GM19043 (cell line): ENCODE measurements around the gene RPS6KL1.
"Not testable (repeated sequence)": the region's sequence is repeated elsewhere in the genome, so short reads cannot be mapped to it uniquely, and the experiment has no call there.

ENCODE experiments used
- ATAC-seq: cut with Tn5 transposase; IDR thresholded peaks from one replicate; pipeline ENCODE4 v1.9.1; 2021; ENCODE audit warnings: low read depth; ENCODE audit not compliant: unreplicated experiment

The RPS6KL1 gene

DNA sequence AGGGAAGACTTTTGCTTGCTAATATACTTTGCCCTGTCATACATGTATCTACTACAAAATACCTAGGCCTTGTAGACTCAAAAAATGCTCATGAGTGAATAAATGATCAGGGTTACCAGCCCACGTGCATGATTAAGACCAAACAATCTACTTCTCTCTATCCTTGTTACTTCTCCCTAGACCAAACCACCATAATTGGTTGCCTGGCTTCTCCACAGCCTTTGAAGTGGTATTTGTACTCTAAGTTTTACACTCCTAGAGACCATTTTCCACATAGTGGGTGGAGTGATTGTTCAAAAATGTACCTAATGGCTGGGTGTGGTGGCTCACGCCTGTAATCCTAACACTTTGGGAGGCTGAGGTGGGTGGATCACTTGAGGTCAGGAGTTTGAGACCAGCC lies 14.1 kb upstream of the RPS6KL1 start:
- ATAC-seq = no peak

DNA sequence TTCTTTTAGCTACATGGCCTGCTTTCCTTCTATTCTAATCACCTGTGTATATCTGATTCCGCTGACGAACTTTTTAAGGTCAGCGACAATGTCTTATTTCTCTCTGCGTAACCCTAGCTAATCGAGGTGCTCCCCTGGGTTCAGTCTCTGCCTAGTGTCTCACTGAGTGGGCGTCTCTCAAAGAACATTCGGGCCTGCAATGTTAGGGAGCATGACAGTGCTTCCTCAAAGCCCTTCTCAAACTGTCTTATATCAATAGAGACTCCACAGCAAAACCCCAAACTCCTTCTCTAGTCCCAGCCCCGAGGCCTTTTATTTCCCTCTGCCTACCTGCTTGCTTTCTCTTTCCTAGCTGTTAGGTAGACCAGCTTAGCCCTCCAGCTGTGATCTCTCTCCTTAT lies 13.7 kb upstream of the RPS6KL1 start:
- no peak for ATAC-seq

DNA sequence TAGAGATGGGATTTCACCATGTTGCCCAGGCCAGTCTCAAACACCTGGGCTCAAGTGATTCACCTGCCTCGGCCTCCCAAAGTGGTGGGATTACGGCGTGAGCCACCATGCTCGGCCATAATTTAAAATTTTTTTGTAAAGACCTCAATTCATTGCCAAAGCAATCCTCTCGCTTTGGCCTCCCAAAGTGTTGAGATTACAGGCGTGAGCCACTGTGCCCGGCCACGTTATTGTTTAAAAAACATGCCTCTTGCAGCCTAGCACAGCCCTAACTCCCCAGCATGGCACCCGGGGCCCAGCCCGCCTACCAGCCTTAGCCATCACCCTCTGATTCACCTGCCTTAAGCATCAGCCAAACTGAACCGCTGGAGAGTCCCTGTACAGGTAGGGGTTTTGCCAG lies 13.1 kb upstream of the RPS6KL1 start:
- ATAC-seq = no peak

DNA sequence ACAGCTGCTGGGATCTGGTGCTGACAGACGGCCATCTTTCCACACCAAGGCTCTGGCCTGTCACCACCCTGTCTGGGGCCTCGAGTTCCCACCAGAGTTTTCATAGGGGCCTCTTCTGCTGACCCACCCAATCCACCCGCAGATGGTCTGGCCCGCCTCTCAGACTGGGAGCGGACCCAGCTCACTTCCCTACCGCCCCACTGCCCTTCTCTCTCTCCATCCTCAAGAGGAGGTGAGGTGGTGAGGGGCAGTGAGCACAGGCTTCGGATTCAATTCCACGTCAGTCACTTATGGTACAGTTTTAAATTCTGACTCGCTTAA lies 12.3 kb upstream of the RPS6KL1 start:
- no peak for ATAC-seq

DNA sequence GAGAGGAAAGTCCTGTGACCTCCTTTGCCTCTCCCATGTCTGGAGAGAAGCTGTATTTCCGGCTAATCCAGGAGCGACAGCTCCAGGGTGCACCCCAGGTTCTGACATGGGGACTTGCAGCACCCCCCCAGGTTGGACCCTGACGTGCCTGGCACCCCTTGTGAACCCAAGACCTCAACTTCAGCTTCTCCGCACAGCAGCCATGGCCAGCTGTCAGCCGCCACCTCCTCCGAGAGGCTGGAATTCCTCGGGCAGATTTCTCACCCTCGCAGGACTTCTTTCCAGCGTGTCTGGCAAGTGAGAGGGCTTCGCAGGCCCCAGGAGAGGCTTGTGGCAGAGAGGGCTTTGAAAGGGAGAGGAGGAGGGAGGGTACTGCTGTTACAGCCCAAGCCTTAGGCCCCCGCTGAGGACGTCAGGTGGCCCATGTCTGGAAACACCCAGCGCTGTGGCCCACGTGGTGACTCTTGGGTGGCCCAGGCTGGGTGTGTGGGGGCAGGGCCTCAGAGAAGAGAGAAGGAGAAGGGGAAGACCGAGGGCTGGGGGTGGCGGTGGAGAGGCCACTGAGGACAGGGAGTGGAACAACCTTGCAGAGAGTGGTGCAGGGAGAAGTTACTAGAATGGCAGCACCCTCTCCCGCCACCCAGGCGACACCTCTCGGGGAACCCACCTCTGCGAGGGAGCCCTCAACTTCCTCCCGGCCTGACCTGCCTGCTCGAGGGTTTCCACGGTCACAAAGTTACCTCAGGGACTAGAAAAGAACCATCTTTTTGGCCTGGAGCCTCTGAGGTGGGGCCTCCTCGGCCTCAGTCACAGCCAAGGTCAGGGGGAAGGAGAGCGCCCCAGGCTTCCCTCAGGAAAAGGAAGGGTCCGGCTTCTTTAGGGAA lies 11.7 kb upstream of the RPS6KL1 start:
- ATAC-seq = no peak

DNA sequence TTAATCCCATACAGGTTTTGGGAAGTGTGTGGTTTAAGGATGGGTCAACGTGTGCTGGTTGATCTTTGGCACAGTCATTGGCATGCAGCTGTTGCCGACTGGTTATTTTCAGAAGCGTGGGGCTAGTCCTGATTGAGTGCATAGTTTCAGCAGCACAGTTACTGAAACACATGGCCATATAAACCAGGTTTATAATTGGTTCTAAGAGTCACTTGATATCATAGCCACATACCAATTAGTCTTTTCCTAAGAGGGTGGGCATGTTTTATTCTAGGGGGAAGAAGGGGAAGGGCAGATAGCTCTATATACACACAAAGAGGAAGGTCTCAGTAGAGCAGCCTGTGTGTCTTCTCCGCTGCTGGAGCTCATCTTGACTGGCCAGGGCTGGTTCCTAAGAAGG lies 11.0 kb upstream of the RPS6KL1 start:
- ATAC-seq = no peak

DNA sequence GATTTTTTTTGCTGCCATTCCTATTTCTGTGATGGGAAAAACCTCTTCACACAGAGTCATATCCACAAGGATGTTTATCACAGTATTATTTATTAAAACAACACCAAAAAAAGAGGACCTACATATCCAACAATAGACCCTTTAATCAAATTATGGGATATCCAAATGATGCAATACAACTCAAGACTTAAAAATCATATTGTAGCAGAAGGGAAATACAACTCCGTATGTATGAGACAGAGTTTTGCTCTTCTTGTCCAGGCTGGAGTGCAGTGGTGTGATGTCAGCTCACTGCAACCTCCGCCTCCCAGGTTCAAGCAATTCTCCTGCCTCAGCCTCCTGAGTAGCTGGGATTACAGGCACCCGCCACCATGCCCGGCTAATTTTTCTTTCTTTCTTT lies 9.9 kb upstream of the RPS6KL1 start:
- ATAC-seq = not testable (repeated sequence)

DNA sequence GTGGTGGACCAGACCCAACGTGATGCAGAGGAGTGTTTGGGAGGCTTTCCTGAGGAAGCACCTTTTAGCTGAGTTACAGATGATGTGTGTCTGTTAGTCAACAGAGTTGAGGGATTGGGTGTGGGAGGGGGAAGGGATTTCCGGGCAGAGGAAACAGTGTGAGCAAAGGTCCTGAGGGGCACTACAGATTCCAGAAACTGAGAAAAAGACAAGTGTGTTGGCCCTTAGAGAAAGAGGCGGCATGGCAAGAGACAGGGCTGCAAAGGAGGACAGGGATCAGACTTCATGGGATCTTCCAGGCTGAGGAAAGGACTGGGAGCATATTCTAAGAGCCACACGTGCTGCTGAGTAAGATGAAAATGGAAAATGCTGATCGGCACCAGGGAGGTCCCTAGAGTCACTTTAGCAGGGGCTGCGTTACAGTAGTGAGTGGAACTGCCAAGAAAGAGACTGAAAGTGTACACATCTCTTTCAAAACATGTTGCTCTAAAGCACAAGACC lies 9.4 kb upstream of the RPS6KL1 start:
- ATAC-seq = no peak

DNA sequence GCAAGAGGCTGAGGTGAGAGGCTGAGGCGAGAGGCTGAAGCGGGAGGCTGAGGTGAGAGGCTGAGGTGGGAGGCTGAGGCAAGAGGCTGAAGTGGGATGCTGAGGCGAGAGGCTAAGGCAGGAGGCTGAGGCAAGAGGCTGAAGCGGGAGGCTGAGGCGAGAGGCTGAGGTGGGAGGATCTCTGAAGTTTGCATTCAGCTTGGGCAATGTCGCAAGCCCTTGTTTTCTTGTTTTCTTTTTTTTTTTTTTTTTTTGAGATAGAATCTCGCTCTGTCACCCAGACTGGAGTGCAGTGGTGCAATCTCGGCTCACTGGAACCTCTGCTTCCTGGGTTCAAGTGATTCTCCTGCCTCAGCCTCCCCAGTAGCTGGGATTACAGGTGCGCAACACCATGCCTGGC lies 8.7 kb upstream of the RPS6KL1 start:
- ATAC-seq = not testable (repeated sequence)

DNA sequence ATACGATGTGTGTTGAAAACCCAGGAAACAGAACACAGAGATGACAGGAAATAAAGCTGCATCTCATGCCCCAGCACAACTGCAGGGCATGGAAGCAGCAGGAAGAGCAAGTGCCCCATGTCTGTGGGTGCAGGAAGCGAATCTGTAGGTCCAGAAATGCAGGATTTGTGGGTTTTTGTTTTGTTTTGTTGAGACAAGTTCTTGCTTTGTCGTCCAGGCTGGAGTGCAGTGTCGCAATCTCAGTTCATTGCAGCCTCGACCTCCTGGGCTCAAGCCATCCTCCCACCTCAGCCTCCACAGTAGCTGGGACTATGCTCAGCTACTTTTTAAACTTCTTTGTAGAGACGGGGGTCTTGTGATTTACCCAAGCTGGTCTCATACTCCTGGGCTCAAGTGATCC lies 6.2 kb upstream of the RPS6KL1 start:
- no peak for ATAC-seq

DNA sequence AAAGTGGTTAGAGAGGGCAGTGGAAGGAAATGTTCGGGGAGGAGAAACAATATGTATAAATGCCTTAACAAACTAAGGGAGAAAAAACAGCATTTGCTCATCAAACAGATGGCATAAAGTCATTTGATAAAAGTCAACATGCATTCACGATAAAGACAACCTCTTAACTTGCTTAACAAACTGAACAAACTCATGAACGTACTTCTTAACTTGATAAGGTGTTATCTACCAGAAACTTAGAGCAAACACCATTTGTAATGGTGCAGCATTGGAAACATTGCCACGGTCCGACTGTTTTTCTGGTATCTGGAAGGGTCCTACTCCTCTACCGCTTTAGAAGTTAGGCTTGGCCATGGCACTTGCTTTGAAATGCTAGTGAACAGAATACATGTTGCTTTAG lies 4.2 kb upstream of the RPS6KL1 start:
- no peak for ATAC-seq

DNA sequence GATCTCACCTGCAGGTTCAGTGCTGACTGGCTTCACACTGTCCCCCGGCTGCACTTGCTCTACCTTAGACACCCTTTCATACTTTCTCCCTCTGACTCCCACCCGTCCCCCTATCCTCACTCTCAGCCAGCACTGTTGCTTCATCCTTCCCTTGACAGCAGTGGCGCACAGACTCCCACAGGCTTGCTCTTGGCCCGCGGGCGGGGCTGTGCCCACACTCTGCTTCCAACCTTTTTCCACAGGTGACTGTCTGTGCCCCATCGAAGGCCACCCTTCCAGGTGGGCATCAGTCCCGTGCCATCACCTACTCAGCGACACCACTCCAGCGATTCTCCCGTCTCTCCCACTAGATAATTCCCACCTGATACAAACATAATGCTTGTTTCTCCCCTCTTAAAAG lies 1.0 kb upstream of the RPS6KL1 start:
- no peak for ATAC-seq

DNA sequence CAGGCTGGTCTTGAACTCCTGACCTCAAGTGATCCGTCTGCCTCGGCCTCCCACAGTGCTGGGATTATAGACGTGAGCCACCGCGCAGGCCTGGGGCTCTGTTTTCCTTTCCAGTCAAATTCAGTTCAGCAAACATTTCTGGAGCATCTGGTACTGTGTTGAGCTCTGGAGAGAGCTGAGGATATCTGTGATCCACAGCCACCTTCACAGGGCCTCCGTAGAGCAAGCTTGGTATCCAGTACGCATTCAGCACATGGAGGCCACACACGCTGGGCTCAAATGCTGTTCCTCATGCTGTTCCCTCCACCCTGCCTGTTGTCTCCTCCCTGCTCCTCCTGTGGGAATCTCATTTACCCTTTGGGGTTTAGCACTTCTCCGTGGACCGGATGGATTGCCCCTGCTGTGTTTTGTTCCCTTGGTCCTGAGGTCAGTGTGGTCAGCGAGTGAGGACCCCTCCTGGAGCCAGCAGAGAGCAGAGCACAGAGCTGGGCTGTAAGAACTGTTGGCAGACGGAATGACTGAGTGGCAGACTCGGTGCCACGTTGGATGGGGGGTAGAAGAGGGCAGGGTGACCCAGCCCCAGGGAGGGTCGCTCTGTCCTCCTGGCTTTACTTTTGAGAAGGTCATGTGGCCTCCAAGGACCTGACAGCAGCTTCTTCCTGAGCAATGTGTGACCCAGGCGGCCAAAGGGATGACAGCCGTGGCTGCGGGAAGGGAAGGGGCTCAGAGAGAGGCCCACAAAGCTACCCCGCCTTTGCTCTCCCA lies 891 bp downstream of the RPS6KL1 start:
- ATAC-seq = no peak

DNA sequence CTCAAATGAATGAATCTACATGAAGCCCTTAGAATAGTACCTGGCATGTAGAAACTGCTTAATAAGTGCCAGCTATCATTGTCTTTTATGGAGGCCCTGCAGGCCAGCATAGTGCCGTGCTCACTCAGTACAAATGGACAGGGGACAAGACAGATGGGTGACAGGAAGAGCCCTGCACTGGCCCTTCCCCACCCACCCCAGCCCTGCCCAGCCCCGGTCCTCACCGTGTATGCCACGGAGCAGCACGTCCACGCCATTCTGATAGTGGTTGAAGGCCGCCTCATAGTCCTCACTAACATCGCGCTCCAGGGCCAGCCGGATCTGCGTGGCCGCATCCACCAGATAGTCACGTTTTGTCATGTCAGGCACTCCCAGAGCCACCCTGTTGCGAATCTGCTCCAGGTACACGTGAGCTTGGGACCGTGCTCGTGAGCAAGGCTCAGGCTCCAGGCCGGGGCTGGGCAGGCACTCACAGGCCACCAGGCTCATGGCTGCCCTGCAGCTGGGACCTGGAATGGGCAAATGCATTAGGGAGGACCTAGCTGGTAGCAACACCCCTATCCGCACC lies 1.9 kb downstream of the RPS6KL1 start:
- ATAC-seq = no peak

DNA sequence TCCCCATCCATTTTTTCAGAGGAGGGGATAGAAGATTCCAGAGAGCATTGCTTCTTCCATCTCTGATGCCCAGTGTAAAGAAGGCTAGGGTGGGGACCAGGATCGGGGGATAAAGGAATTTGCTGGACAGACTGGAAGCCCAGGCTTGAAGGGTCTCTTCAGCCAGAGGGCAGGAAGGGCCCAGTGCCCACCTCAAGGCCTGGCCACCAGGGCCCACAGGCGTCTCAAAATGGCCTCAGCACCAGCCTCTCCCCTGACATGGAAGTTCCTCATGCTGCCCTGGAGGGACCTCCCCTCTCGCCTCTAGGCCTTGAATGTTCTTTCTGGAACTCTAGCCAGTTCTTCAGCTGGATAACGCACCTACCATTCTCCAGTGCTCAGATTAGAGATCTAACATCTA lies 2.8 kb downstream of the RPS6KL1 start:
- ATAC-seq = no peak

DNA sequence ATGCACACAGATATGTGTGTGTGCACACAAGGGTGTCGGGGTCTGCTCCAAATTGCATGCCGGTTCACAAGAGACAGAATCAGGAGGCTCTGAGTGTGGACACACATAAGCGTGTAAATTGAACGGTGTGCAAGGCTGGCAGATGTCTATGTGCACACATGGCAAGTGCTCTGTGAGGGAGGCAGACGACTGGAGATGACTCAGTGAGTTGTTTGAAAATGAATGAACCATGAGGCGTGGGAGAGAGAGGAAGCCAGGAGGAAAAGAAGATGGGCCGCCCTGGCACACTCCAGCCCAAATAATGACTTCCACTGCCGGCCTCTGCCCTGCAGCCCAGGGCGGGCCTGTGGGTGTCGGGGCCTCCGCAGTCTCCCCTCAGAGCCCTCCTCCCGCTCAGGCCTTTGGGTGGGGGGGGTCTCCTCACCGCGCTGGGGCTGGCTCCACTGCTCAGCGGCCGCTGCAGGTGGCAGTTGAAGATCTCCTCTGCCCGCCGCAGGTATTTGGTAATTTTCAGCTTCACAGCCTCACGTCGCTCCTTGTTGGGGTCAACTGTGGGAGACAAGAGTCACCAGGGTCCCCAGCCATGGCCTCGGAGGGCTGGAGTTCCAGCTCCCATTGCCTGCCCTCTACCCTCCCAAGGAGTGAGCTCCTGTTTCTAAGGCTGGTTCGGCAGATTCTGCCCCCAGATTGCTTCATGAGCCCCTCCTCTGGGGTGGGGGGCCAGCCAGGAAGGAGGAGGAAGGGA lies 3.5 kb downstream of the RPS6KL1 start:
- no peak for ATAC-seq

DNA sequence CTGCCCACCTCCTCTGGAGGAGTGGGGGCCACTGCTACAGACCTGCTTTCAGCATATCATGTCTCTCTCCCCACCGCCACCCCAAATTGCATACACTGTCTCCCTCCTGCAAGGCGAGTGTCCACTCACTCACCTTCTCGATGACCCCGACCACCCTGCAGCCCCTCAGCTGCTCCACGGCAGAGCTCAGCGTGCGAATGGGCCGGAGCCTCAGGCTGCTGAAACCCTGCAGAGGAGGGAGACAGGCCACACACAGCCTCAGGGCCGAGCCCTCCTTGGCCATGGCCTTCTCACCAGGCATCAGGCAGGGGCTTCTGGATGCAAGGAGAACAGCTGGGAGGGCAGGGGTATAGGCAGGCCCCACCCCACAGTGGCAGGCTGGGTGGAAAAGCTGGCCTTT lies 4.7 kb downstream of the RPS6KL1 start:
- ATAC-seq = no peak

DNA sequence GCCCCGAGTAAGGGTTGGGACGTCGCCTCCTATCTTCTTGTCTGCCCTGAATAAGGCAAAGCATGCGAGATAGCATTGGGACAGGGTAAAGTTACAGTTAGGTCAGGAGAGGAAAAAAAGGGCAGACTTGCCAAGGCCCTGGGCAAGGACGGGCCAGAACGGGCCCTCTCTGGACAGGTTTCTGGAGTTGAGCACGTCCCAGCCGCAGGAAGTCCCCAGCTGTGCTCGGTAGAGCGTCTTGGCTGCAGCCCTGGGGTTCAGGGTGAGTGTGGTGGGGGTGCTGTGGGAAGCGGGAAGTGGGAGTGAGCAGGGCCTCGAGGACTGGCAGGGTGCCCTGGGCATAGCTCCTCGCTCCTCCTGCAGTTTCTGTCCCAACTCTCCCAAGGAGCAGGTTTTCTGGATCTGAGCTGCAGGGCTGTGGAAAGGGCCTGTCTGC lies 5.4 kb downstream of the RPS6KL1 start:
- ATAC-seq = no peak

DNA sequence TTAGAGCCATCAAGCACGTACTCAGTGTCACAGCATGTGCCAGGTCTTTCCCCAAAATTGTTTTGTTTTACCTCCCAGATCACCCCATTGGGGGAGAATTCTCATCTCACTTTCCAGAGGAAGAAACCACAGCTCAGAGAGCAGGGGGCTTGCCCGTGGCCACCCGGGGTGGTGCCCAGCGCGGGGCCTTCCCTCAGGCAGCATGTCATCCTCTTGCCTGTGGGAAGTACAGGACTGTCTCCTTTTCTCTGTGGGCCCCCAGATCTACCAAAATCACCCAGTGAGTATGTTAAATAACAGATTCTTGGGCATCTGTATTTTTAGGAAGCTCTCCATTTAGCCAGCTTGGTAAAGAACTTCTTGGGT lies 5.9 kb downstream of the RPS6KL1 start:
- ATAC-seq = no peak

DNA sequence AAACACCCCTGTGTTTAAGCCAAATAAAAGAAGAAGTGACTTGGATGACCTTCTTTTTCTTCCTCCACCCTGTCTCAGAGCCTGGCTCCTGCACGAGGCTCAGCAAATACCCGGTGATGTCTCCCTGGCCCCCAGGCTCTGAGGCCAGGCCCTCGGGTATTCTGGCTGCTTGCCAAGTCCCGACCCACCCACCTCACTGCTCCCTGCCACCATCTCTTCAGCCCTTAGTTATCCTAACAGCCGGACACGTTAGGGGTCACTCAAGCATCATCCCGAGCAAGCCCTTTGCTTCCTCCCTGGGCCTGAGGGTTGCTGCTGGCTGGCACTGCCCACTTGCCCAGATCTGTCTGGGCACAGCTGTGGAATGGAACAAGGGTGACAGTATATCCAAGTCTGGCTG lies 7.2 kb downstream of the RPS6KL1 start:
- no peak for ATAC-seq

DNA sequence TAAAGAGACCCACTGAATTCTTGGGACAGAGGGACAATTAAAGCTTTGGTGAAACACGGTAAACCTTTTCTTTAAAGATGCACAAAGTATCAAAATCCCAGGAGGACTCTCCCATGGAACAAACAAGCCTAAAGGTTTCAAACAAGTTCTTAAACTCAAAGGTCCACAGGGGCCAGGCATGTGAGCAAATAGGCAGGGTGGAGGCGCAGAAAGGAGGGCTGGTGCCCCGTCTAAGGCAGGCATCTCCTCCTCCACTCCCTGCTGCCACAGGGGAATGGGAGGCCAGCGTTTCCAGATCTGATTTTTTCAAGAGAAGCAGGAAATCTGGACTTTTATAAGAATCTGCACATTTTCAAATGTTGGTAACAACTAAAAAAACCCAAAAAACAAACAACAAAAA lies 7.6 kb downstream of the RPS6KL1 start:
- ATAC-seq = no peak
